Karpas-422 (cell line): ENCODE measurements around the gene GRIA4. TPM values are rescaled to one million over a fixed set of nuclear protein-coding genes. Genes with fewer than 3 reads are reported as not detected.

Source experiments
- small RNA-seq: library from RNA; depleted of rRNA; stranded (forward); fragments of <200 nt; gene quantifications from one replicate; pipeline ENCODE3, GENCODE V24; 2014
- total RNA-seq: library from RNA; depleted of rRNA; stranded (reverse); fragments of >200 nt; shearing (Covaris generic); gene quantifications from 2 replicates; pipeline ENCODE4 v1.2.3, GENCODE V29; 2014; ENCODE audit warnings: low replicate concordance

GRIA4 gene
- total RNA-seq, 1 experiment from 2014 or later: 0.19 TPM

Small RNA genes lying within 50 kb of the gene (small RNA-seq; reads per million reads assigned to genes)
- gene RNU4-55P: not detected
- gene RNU6-277P: not detected
